DMS53 treated with DMSO at 0.1 percent for 48 hours (cell line): ENCODE measurements around the gene COL15A1.

ENCODE experiments used
- DNase-seq: peaks from one replicate; lab custom pipeline; 2025; ENCODE audit not compliant: unreplicated experiment; lab: John Stamatoyannopoulos, UW

COL15A1 gene

GRCh38 chr9:98944057-98944733 lies 488 bp downstream of the COL15A1 start:
- no peak for DNase-seq

- no peak for DNase-seq
These were observed 997 bp downstream of the COL15A1 start for GRCh38 chr9:98944734-98945074.

- no peak for DNase-seq
These were observed 5.9 kb downstream of the COL15A1 start for GRCh38 chr9:98949565-98949964.

- DNase-seq: no peak
These were observed 6.6 kb downstream of the COL15A1 start for GRCh38 chr9:98950262-98950661.

- DNase-seq: no peak
These were observed 8.3 kb downstream of the COL15A1 start for GRCh38 chr9:98951967-98952366.

GRCh38 chr9:98953581-98954243 lies 10.0 kb downstream of the COL15A1 start:
- DNase-seq: no peak

GRCh38 chr9:98954244-98954610 lies 10.5 kb downstream of the COL15A1 start:
- DNase-seq: no peak

- no peak for DNase-seq
These were observed 11.6 kb downstream of the COL15A1 start for GRCh38 chr9:98955259-98955658.

DNA sequence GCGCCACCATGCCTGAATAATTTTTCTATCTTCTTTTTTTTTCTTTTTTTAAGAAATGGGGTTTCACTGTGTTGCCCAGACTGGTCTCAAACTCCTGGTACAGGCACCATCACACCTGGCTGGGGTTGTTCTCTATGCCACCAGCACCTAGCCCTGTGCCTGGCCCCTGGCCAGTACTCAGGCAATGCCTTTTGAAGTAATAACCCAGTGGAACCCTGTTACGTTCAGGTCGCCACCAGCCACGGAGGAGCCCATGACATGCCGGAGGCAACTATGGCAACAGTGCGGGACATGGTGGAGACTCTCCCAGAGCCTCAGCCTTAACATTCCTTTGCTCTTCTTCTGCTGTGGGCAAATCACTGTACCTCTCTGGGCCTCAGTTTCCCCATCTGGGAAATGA lies 14.1 kb downstream of the COL15A1 start:
- DNase-seq: no peak

- DNase-seq: no peak
These were observed 14.7 kb downstream of the COL15A1 start for GRCh38 chr9:98958271-98958984.

DNA sequence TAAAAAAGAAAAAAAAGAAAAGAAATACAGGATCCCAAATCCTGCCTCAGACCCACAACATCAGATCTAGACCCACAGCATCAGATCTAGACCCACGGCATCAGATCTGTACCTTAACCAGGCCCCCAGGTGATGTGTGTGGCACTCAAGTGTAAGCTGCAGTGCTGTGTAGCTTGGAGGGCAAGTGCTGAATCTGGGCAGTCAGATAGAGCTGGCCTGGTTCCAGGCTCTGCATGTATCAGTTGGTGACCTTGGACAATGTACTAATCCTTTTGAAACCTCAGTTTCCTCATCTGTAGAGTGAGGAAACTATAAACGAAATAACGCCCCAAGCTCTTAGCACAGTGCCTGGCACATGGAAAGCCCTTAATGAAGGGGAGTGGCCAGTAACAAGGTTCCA lies 16.7 kb downstream of the COL15A1 start:
- no peak for DNase-seq

- DNase-seq: no peak
These were observed 17.9 kb downstream of the COL15A1 start for GRCh38 chr9:98961513-98962180.

DNA sequence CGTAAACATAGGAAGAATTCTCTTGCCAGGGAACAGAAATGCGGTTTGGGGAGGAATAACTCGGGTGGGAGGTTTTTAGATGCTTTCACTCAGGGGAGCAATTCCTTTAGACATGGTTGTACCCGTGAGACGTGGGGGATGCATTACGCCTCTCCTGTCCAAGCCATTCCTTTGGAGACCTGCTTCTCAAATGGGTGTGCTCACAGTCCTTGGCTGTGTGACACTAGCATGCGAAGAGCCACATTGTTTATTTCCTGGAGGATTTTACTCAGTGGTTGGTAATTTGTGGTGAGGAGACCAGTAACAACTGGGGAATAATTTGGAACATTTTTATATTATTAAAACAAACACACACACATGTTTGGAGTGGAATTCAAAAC lies 18.5 kb downstream of the COL15A1 start:
- DNase-seq: no peak

GRCh38 chr9:98962861-98963260 lies 19.2 kb downstream of the COL15A1 start:
- no peak for DNase-seq

- no peak for DNase-seq
These were observed 20.5 kb downstream of the COL15A1 start for GRCh38 chr9:98964201-98964600.

DNA sequence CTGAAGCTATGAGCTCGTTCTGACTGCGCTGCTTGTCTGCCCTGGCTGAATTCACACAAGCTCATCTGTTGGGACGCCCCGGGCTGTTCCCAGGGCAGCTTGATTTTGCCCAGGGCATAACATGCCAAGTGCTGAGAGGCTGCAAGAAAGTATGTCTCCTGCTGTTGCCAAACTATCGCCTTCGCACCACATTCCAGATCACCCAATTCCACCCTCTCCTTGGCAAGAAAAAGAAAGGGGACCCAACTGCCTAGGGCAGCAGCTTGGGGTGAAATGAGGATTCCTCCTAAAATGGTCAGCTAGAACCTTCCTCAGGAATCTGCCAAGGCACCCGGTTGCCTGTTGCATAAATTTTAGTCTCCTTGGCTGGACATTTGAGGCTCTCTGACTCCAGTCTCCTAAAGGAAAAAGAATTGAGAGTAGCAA lies 21.2 kb downstream of the COL15A1 start:
- DNase-seq: no peak

DNA sequence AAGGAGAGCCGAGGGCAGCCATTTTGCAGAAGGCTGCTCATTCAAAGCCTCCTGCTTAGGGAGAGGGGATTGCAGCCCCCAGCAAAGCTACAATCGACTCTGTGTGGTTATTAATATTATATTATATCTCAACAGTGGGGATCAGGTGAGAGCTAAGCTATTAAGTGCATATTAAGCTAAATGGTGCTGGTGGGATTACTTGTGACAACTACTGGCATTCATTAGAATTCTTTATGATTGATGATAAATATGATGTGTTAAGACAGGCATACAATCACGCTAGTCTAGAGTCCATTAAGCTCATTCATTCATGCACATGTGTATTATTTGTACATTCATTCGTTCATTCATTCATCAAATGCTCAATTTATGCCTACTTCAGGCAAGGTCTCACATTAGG lies 23.0 kb downstream of the COL15A1 start:
- no peak for DNase-seq

GRCh38 chr9:98967257-98967656 lies 23.6 kb downstream of the COL15A1 start:
- DNase-seq: no peak

- no peak for DNase-seq
These were observed 24.0 kb downstream of the COL15A1 start for GRCh38 chr9:98967680-98968079.

- DNase-seq: no peak
These were observed 25.1 kb downstream of the COL15A1 start for GRCh38 chr9:98968601-98969337.

- no peak for DNase-seq
These were observed 26.9 kb downstream of the COL15A1 start for GRCh38 chr9:98970532-98971041.
